Astrocyte (in vitro differentiated cells and primary cell): ENCODE results near the gene ZBED1. TPM values are rescaled to one million over a fixed set of nuclear protein-coding genes. Genes with fewer than 3 reads are reported as not detected.
"Not testable (repeated sequence)": the region's sequence is repeated elsewhere in the genome, so short reads cannot be mapped to it uniquely, and the experiment has no call there.

Source experiments
- DNase-seq: peaks from one replicate; pipeline ENCODE4 v3.0.0-alpha.2; 2010; ENCODE audit warnings: low read depth
- FAIRE-seq: peaks from 2 replicates; lab custom pipeline; 2011; peaks lifted over from hg19 to GRCh38; lab: Jason Lieb, UNC
- H2AFZ ChIP-seq: 2 replicates; pipeline ENCODE4 v1.6.0; 2012; ENCODE audit warnings: low read depth, low read length, inconsistent platforms
- H3K27ac ChIP-seq: 2 replicates; pipeline ENCODE4 v1.5.1; 2011; ENCODE audit warnings: low read depth, low read length, inconsistent platforms
- H3K27me3 ChIP-seq: 2 replicates; pipeline ENCODE4 v1.6.0; 2011; ENCODE audit warnings: low read length, inconsistent platforms; ENCODE audit not compliant: insufficient read depth
- H3K36me3 ChIP-seq: 2 replicates; pipeline ENCODE4 v1.5.1; 2011; ENCODE audit warnings: low read length, inconsistent platforms; ENCODE audit not compliant: insufficient read depth
- H3K4me1 ChIP-seq: 2 replicates; pipeline ENCODE4 v1.5.1; 2011; ENCODE audit warnings: low read length, inconsistent platforms; ENCODE audit not compliant: insufficient read depth
- H3K4me2 ChIP-seq: 2 replicates; pipeline ENCODE4 v1.6.0; 2012; ENCODE audit warnings: low read length, inconsistent platforms
- H3K4me3 ChIP-seq: 2 replicates; pipeline ENCODE4 v1.5.1; 2011; ENCODE audit warnings: low read depth, mild to moderate bottlenecking, low read length, inconsistent platforms; ENCODE audit not compliant: insufficient read depth
- H3K79me2 ChIP-seq: 2 replicates; pipeline ENCODE4 v1.6.0; 2012; ENCODE audit warnings: mild to moderate bottlenecking, low read length, inconsistent platforms; ENCODE audit not compliant: insufficient read depth
- H3K9ac ChIP-seq: 2 replicates; pipeline ENCODE4 v1.6.0; 2012; ENCODE audit warnings: mild to moderate bottlenecking, low read length, inconsistent platforms
- H3K9me3 ChIP-seq: 2 replicates; pipeline ENCODE4 v1.5.1; 2012; ENCODE audit warnings: low read depth, mild to moderate bottlenecking, low read length, inconsistent platforms; ENCODE audit not compliant: insufficient read depth
- H4K20me1 ChIP-seq: 2 replicates; pipeline ENCODE4 v1.6.0; 2012; ENCODE audit warnings: low read length, inconsistent platforms; ENCODE audit not compliant: insufficient read depth
- H3K27ac Mint-ChIP-seq: one replicate; pipeline ENCODE4 v1.8.0; 2021; ENCODE audit warnings: mild to moderate bottlenecking, mixed read lengths; ENCODE audit not compliant: unreplicated experiment
- H3K27me3 Mint-ChIP-seq: one replicate; pipeline ENCODE4 v1.8.0; 2021; ENCODE audit warnings: low read depth, mixed read lengths; ENCODE audit not compliant: unreplicated experiment
- H3K36me3 Mint-ChIP-seq: one replicate; pipeline ENCODE4 v1.8.0; 2021; ENCODE audit warnings: low read depth, mixed read lengths; ENCODE audit not compliant: unreplicated experiment
- H3K4me1 Mint-ChIP-seq: one replicate; pipeline ENCODE4 v1.8.0; 2021; ENCODE audit warnings: low read depth, mixed read lengths; ENCODE audit not compliant: unreplicated experiment
- H3K4me3 Mint-ChIP-seq: one replicate; pipeline ENCODE4 v1.8.0; 2021; ENCODE audit warnings: mild to moderate bottlenecking, moderate library complexity, mixed read lengths; ENCODE audit not compliant: unreplicated experiment
- H3K9me3 Mint-ChIP-seq: one replicate; pipeline ENCODE4 v1.8.0; 2021; ENCODE audit warnings: mild to moderate bottlenecking, mixed read lengths; ENCODE audit not compliant: unreplicated experiment
- EZH2 ChIP-seq: IDR thresholded peaks from 2 replicates; pipeline ENCODE4 v1.6.1; 2012; ENCODE audit warnings: mild to moderate bottlenecking, low read length, inconsistent platforms; ENCODE audit not compliant: insufficient read depth
- total RNA-seq: library from RNA; stranded (reverse); gene quantifications from 2 replicates; pipeline ENCODE4 v1.2.1, GENCODE V29; 2021
- TF ChIP-seq, protein P1 (sequence below): IDR thresholded peaks from 2 replicates; pipeline ENCODE4 v1.5.1; 2011; ENCODE audit warnings: low read depth, mild to moderate bottlenecking, inconsistent platforms, low read length, moderate library complexity; ENCODE audit not compliant: insufficient read depth

Gene ZBED1
- total RNA-seq, 1 donor from 2014 or later: 19.9 TPM

GRCh38 chrX:2508648-2509335 is 8.0 kb upstream of the ZBED1 start:
- Histone ChIP-seq H4K20me1 (no peaks in the 10 kb centered on the region), H3K4me2 (no peak overlapping the region), H3K79me2 (no peaks in the 10 kb centered on the region), H3K9me3 (no peaks in the 10 kb centered on the region), H3K27me3 (no peaks in the 10 kb centered on the region), H3K4me3 (no peak overlapping the region), H3K4me1 (no peaks in the 10 kb centered on the region), H2AFZ (no peak overlapping the region), H3K9ac (no peak overlapping the region), H3K36me3 (no peaks in the 10 kb centered on the region), H3K27ac (no peak overlapping the region)
- Mint-ChIP-seq H3K4me1 (no peaks in the 10 kb centered on the region), H3K27me3 (peaks cover 4% of the 10 kb centered on the region), H3K27ac (no peak overlapping the region), H3K9me3 (no peaks in the 10 kb centered on the region), H3K36me3 (no peaks in the 10 kb centered on the region), H3K4me3 (no peak overlapping the region)
- DNase-seq (no peak), FAIRE-seq (no peak)
- TF ChIP-seq, protein P1, sequence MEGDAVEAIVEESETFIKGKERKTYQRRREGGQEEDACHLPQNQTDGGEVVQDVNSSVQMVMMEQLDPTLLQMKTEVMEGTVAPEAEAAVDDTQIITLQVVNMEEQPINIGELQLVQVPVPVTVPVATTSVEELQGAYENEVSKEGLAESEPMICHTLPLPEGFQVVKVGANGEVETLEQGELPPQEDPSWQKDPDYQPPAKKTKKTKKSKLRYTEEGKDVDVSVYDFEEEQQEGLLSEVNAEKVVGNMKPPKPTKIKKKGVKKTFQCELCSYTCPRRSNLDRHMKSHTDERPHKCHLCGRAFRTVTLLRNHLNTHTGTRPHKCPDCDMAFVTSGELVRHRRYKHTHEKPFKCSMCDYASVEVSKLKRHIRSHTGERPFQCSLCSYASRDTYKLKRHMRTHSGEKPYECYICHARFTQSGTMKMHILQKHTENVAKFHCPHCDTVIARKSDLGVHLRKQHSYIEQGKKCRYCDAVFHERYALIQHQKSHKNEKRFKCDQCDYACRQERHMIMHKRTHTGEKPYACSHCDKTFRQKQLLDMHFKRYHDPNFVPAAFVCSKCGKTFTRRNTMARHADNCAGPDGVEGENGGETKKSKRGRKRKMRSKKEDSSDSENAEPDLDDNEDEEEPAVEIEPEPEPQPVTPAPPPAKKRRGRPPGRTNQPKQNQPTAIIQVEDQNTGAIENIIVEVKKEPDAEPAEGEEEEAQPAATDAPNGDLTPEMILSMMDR: no peak
- no peak for TF ChIP-seq EZH2

- H3K4me3 ChIP-seq: no peak overlapping the region
- no peaks in the 10 kb centered on the region for H3K27me3 ChIP-seq
- FAIRE-seq (no peak), DNase-seq (no peak)
- H3K4me2 ChIP-seq: no peak overlapping the region
- H3K36me3 ChIP-seq: no peaks in the 10 kb centered on the region
- no peaks in the 10 kb centered on the region for H3K4me1 ChIP-seq
- H3K9ac ChIP-seq: no peak overlapping the region
- H3K27ac ChIP-seq: no peak overlapping the region
- H4K20me1 ChIP-seq: no peaks in the 10 kb centered on the region
- H3K9me3 ChIP-seq: no peaks in the 10 kb centered on the region
- H3K27me3 Mint-ChIP-seq: no peaks in the 10 kb centered on the region
- H3K36me3 Mint-ChIP-seq: no peaks in the 10 kb centered on the region
- H3K79me2 ChIP-seq: no peaks in the 10 kb centered on the region
- H3K27ac Mint-ChIP-seq: no peak overlapping the region
- no peaks in the 10 kb centered on the region for H3K9me3 Mint-ChIP-seq
- no peak for TF ChIP-seq EZH2
- TF ChIP-seq, protein P1: no peak
- H3K4me1 Mint-ChIP-seq: no peaks in the 10 kb centered on the region
- no peak overlapping the region for H2AFZ ChIP-seq
- no peak overlapping the region for H3K4me3 Mint-ChIP-seq
These were observed 7.3 kb upstream of the ZBED1 start for GRCh38 chrX:2507904-2508627.

DNA sequence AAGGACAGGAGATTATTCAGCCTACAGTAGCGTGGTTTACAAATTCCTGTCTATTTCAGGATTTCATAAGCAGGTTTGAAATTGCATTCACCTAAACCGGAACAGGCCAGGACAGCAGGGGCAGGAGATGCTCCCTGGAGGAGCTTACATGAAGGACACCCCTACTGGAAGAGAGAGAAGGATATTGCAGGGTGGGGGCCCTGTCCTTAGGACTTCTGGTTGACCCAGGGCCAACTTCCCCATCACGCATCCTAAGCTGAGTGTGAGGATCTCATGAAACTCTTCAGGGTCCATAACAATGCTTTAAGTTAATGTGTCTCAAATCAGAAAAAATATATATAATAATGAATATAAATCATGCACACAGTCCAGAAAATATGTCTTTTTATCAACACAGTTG is 6.4 kb upstream of the ZBED1 start:
- Histone ChIP-seq H3K27me3 (no peaks in the 10 kb centered on the region), H3K27ac (no peak overlapping the region), H3K4me1 (no peaks in the 10 kb centered on the region), H3K9me3 (no peaks in the 10 kb centered on the region), H2AFZ (no peak overlapping the region), H3K36me3 (no peaks in the 10 kb centered on the region), H4K20me1 (no peaks in the 10 kb centered on the region), H3K9ac (no peak overlapping the region), H3K79me2 (no peaks in the 10 kb centered on the region), H3K4me3 (no peak overlapping the region), H3K4me2 (no peak overlapping the region)
- Mint-ChIP-seq H3K4me1 (no peaks in the 10 kb centered on the region), H3K27me3 (no peaks in the 10 kb centered on the region), H3K27ac (no peak overlapping the region), H3K9me3 (no peaks in the 10 kb centered on the region), H3K36me3 (no peaks in the 10 kb centered on the region), H3K4me3 (no peak overlapping the region)
- DNase-seq: no peak
- no peak for FAIRE-seq
- TF ChIP-seq, protein P1: no peak
- TF ChIP-seq EZH2: no peak

DNA sequence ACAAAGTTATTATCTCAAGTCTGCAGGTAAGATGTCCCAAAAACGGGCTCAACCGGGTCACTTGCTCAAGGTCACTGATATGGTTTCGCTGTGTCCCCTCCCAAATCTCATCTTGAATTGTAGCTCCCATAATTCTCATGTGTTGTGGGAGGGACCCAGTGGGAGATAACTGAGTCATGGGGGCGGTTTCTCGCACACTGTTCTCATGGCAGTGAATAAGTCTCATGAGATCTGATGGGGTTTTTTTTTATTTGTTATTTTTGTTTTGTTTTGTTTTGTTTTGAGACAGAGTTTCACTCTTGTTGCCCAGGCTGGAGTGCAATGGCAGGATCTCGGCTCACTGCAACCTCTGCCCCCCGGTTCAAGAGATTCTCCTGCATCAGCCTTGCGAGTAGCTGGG is 4.6 kb upstream of the ZBED1 start:
- H3K4me1 ChIP-seq, H3K9me3 Mint-ChIP-seq, DNase-seq, H3K4me2 ChIP-seq, H3K79me2 ChIP-seq, H3K27me3 ChIP-seq, H2AFZ ChIP-seq, H3K27ac ChIP-seq, H3K27me3 Mint-ChIP-seq, H3K36me3 ChIP-seq, H3K4me3 ChIP-seq, H3K36me3 Mint-ChIP-seq, H3K9ac ChIP-seq, H3K27ac Mint-ChIP-seq, H3K4me1 Mint-ChIP-seq, FAIRE-seq, H3K4me3 Mint-ChIP-seq, H3K9me3 ChIP-seq, H4K20me1 ChIP-seq: not testable (repeated sequence)
